H1 (cell line): ENCODE measurements around the gene ZMYND15. TPM values are rescaled to one million over a fixed set of nuclear protein-coding genes. Genes with fewer than 3 reads are reported as not detected.
"Not testable (repeated sequence)": the region's sequence is repeated elsewhere in the genome, so short reads cannot be mapped to it uniquely, and the experiment has no call there.

ENCODE experiments used
- CTCF ChIA-PET: fragments of 300-600 bp; sonication (Branson Sonifier 250); formaldehyde crosslinking; loops from one replicate; lab custom pipeline; 2021; ENCODE audit not compliant: partially characterized antibody; lab: Charles Lee
- POLR2A ChIA-PET: fragments of 300-600 bp; sonication (Branson Sonifier 250); formaldehyde crosslinking; loops from one replicate; lab custom pipeline; 2021; ENCODE audit warnings: inconsistent platforms; ENCODE audit not compliant: partially characterized antibody; lab: Charles Lee
- DNase-seq, 2 experiments: peaks; one replicate each; pipeline versions ENCODE4 v3.0.0 to v3.0.0-alpha.2; 2010 to 2022; ENCODE audit warnings: low spot score in 2 of 2, low read depth in 1 of 2, mixed read lengths in 1 of 2
- FAIRE-seq: peaks from 2 replicates; lab custom pipeline; 2011; peaks lifted over from hg19 to GRCh38; lab: Jason Lieb, UNC
- H2AFZ ChIP-seq: 2 replicates; pipeline ENCODE4 v1.8.1; 2012; ENCODE audit warnings: low read length, inconsistent platforms
- H2AK5ac ChIP-seq: 2 replicates; pipeline ENCODE4 v1.6.1; 2013; ENCODE audit warnings: low read depth, low read length
- H2BK120ac ChIP-seq: replicated peaks from 2 replicates; pipeline ENCODE3; 2013; ENCODE audit warnings: low read depth, low read length, inconsistent platforms
- H2BK12ac ChIP-seq: 2 replicates; pipeline ENCODE4 v1.6.1; 2013; ENCODE audit warnings: low read depth, low read length
- H2BK15ac ChIP-seq: 2 replicates; pipeline ENCODE4 v1.6.1; 2013; ENCODE audit warnings: low read length
- H2BK20ac ChIP-seq: 2 replicates; pipeline ENCODE4 v1.6.1; 2013; ENCODE audit warnings: low read length
- H2BK5ac ChIP-seq: 2 replicates; pipeline ENCODE4 v1.6.1; 2013; ENCODE audit warnings: low read depth, low read length
- H3K14ac ChIP-seq: 2 replicates; pipeline ENCODE4 v1.6.1; 2013; ENCODE audit warnings: inconsistent platforms; ENCODE audit not compliant: insufficient read length
- H3K18ac ChIP-seq: 2 replicates; pipeline ENCODE4 v1.6.1; 2013; ENCODE audit warnings: low read length; ENCODE audit errors: extremely low read depth
- H3K23ac ChIP-seq: 2 replicates; pipeline ENCODE4 v1.6.1; 2013; ENCODE audit warnings: inconsistent platforms; ENCODE audit not compliant: insufficient read length
- H3K23me2 ChIP-seq: 2 replicates; pipeline ENCODE4 v1.6.1; 2013; ENCODE audit warnings: low read depth, low read length
- H3K27ac ChIP-seq: 2 replicates; pipeline ENCODE4 v1.6.1; 2011; ENCODE audit warnings: low read depth, low read length, inconsistent platforms
- H3K27me3 ChIP-seq, 4 experiments: replicated peaks in 1 of 4; 1 replicate in 1 of 4; 2 replicates in 3 of 4; pipeline versions ENCODE4 v1.6.1 to v1.8.1; 2011 to 2013; ENCODE audit warnings: low read length in 3 of 4, mild to moderate bottlenecking in 3 of 4, inconsistent platforms in 2 of 4, mixed read lengths in 2 of 4, moderate library complexity in 1 of 4; ENCODE audit not compliant: control insufficient read depth in 3 of 4, insufficient read depth in 3 of 4; ENCODE audit errors: extremely low read depth in 1 of 4
- H3K36me3 ChIP-seq, 4 experiments: 2 replicates each; pipeline versions ENCODE4 v1.6.1 to v1.8.1; 2011 to 2013; ENCODE audit warnings: mild to moderate bottlenecking in 4 of 4, low read length in 3 of 4, moderate library complexity in 2 of 4, control low read depth in 1 of 4, inconsistent platforms in 1 of 4; ENCODE audit not compliant: insufficient read depth in 4 of 4, control insufficient read depth in 2 of 4
- H3K4ac ChIP-seq: replicated peaks from 2 replicates; pipeline ENCODE3; 2013; ENCODE audit warnings: low read length, low read depth, mixed read lengths, inconsistent platforms; ENCODE audit not compliant: insufficient read length
- H3K4me1 ChIP-seq, 4 experiments: replicated peaks in 1 of 4; 1 replicate in 1 of 4; 2 replicates in 3 of 4; pipeline versions ENCODE4 v1.6.1 to v1.8.1; 2011 to 2013; ENCODE audit warnings: low read length in 3 of 4, inconsistent platforms in 2 of 4, mixed read lengths in 1 of 4; ENCODE audit not compliant: insufficient read depth in 4 of 4, control insufficient read depth in 3 of 4
- H3K4me2 ChIP-seq, 2 experiments: 2 replicates each; pipeline versions ENCODE4 v1.6.1 to v1.8.1; 2011 to 2013; ENCODE audit warnings: low read depth in 2 of 2, low read length in 2 of 2, control low read depth in 1 of 2, inconsistent platforms in 1 of 2, mild to moderate bottlenecking in 1 of 2; ENCODE audit not compliant: insufficient read depth in 1 of 2
- H3K4me3 ChIP-seq, 4 experiments: fragments of 200-600, 300-600 bp in 1 of 4; sonication (generic), shearing (Covaris generic), sonication (Bioruptor Twin) in 1 of 4; 2 replicates each; pipeline versions ENCODE4 v1.5.1 to v1.8.1; 2011 to 2016; ENCODE audit warnings: low read length in 4 of 4, low read depth in 3 of 4, control low read depth in 2 of 4, inconsistent platforms in 2 of 4, mild to moderate bottlenecking in 2 of 4, mixed read lengths in 1 of 4, moderate library complexity in 1 of 4; ENCODE audit not compliant: insufficient read depth in 2 of 4; ENCODE audit errors: extremely low read depth in 1 of 4
- H3K56ac ChIP-seq: replicated peaks from 2 replicates; pipeline ENCODE3; 2013; ENCODE audit warnings: low read depth, mild to moderate bottlenecking, mixed read lengths, low read length, inconsistent platforms; ENCODE audit not compliant: insufficient read length
- H3K79me1 ChIP-seq: 2 replicates; pipeline ENCODE4 v1.6.1; 2013; ENCODE audit warnings: low read depth, low read length, control low read depth
- H3K79me2 ChIP-seq, 2 experiments: 2 replicates each; pipeline versions ENCODE4 v1.6.1 to v1.8.1; 2012 to 2013; ENCODE audit warnings: low read length in 2 of 2, mild to moderate bottlenecking in 2 of 2, inconsistent platforms in 1 of 2; ENCODE audit not compliant: insufficient read depth in 2 of 2, control insufficient read depth in 1 of 2
- H3K9ac ChIP-seq, 4 experiments: replicated peaks in 1 of 4; 1 replicate in 1 of 4; 2 replicates in 3 of 4; pipeline versions ENCODE4 v1.6.1 to v1.8.1; 2011 to 2013; ENCODE audit warnings: low read depth in 3 of 4, low read length in 3 of 4, control low read depth in 2 of 4, mild to moderate bottlenecking in 2 of 4, moderate library complexity in 2 of 4, inconsistent platforms in 1 of 4; ENCODE audit errors: extremely low read depth in 1 of 4
- H3K9me3 ChIP-seq, 2 experiments: 2 replicates each; pipeline versions ENCODE4 v1.6.1 to v1.8.1; 2012 to 2013; ENCODE audit warnings: mild to moderate bottlenecking in 2 of 2, moderate library complexity in 2 of 2, control low read depth in 1 of 2, inconsistent platforms in 1 of 2, low read depth in 1 of 2, low read length in 1 of 2, mixed read lengths in 1 of 2; ENCODE audit not compliant: insufficient read depth in 2 of 2
- H4K20me1 ChIP-seq, 2 experiments: replicated peaks in 1 of 2; 2 replicates each; pipeline versions ENCODE3 to v1.8.1; 2011 to 2013; ENCODE audit warnings: inconsistent platforms in 2 of 2, low read length in 2 of 2, mild to moderate bottlenecking in 1 of 2; ENCODE audit not compliant: insufficient read depth in 2 of 2, control insufficient read depth in 1 of 2
- H4K5ac ChIP-seq: 2 replicates; pipeline ENCODE4 v1.6.1; 2013; ENCODE audit warnings: low read length, low read depth, mixed read lengths, inconsistent platforms; ENCODE audit not compliant: insufficient read length
- H4K8ac ChIP-seq: 2 replicates; pipeline ENCODE4 v1.8.0; 2013; ENCODE audit warnings: mild to moderate bottlenecking, moderate library complexity, low read length, inconsistent platforms; ENCODE audit not compliant: insufficient read depth; ENCODE audit errors: extremely low read depth
- H4K91ac ChIP-seq: replicated peaks from 2 replicates; pipeline ENCODE3; 2013; ENCODE audit warnings: low read length, mixed read lengths, inconsistent platforms; ENCODE audit not compliant: insufficient read length
- RAD21 ChIP-seq, 2 experiments: IDR thresholded peaks in 1 of 2; conservative IDR thresholded peaks in 1 of 2; 2 replicates each; pipeline ENCODE4 v1.6.1; 2011; ENCODE audit warnings: low read depth in 2 of 2, low read length in 2 of 2, improper control_type of control experiment in 1 of 2, inconsistent platforms in 1 of 2, mild to moderate bottlenecking in 1 of 2, moderate library complexity in 1 of 2
- WGBS, 2 experiments: shearing (Covaris generic) in 1 of 2; methylation state at CpG; one replicate each; pipeline versions ENCODE4 v1.1.6 to v1.1.7; 2013 to 2015; ENCODE audit warnings: low lambda C conversion rate in 2 of 2, mixed read lengths in 2 of 2, inconsistent platforms in 1 of 2, low coverage in 1 of 2, missing lambda C conversion rate in 1 of 2; ENCODE audit not compliant: insufficient replicate concordance in 2 of 2, insufficient coverage in 1 of 2, insufficient read length in 1 of 2; ENCODE audit errors: extremely low coverage in 1 of 2, missing lambda C conversion rate in 1 of 2; 5-methylcytosine and 5-hydroxymethylcytosine counted together
- polyA plus RNA-seq, 7 experiments: library from polyadenylated mRNA; depleted of rRNA in 3 of 7; stranded (reverse) in 5 of 7; unstranded in 2 of 7; fragments of >200 nt in 5 of 7; fragments of 200-250 nt in 2 of 7; gene quantifications; 1 replicate in 5 of 7; 2 replicates in 1 of 7; 4 replicates in 1 of 7; pipeline versions ENCODE4 v1.2.1 to v1.2.3, GENCODE V29; 2011 to 2013; ENCODE audit warnings: missing spikeins in 2 of 7, mixed read lengths in 2 of 7
- total RNA-seq: library from RNA; stranded (reverse); fragmentation: NEBNext Ultra II Directional; extraction: Animal tissue kit (Norgen Biotek cat#: 25700); gene quantifications from 2 replicates; pipeline ENCODE4 v1.2.1, GENCODE V29; 2021
- TF ChIP-seq, protein P1 (sequence below), 3 experiments: IDR thresholded peaks; 1 replicate in 2 of 3; 2 replicates in 1 of 3; pipeline versions ENCODE4 v1.5.1 to v1.6.1; 2011; ENCODE audit warnings: low read length in 3 of 3, mild to moderate bottlenecking in 3 of 3, inconsistent platforms in 2 of 3, low read depth in 1 of 3, moderate library complexity in 1 of 3; ENCODE audit not compliant: insufficient read depth in 1 of 3; ENCODE audit errors: control extremely low read depth in 1 of 3

The ZMYND15 gene
- total and polyA plus RNA-seq, 2 of the 8 experiments (the other 6 are each of a cell fraction or from before 2014, with no cell fraction given): 0.53 to 0.58 TPM

DNA sequence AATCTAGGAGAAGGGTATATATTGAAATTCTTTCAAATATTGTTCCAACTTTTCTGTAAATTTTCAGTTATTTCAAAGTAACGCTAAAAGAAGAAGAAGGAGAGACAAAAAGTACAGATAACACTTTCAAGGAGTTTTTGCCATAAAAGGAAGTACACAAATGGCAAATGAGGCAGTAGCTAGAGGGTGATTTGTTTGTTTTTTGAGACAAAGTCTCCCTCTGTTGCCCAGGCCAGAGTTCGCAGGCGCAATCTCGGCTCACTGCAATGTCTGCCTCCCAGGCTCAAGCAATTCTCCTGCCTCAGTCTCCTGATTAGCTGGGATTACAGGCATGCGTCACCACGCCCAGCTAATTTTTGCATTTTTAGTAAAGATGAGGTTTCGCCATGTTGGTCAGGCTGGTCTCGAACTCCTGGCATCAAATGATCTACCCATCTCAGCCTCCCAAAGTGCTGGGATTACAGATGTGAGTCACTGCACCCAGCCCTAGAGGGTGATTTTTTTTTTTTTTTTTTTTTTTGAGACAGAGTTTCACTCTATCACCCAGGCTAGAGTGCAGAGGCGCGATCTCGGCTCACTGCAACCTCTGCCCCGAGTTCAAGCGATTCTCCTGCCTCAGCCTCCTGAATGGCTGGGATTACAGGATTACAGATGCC, 40.1 kb upstream of the ZMYND15 start:
- H2AFZ ChIP-seq, DNase-seq, FAIRE-seq, H3K4me3 ChIP-seq, H3K27ac ChIP-seq, H3K4me1 ChIP-seq, H3K4me2 ChIP-seq, H2BK12ac ChIP-seq, H2BK20ac ChIP-seq, H3K9me3 ChIP-seq, H4K91ac ChIP-seq, H3K4ac ChIP-seq, H3K18ac ChIP-seq, H3K27me3 ChIP-seq, H4K8ac ChIP-seq, H3K79me1 ChIP-seq, H3K36me3 ChIP-seq, H4K5ac ChIP-seq, H2BK5ac ChIP-seq, H3K23ac ChIP-seq, H2AK5ac ChIP-seq, H3K14ac ChIP-seq, H2BK15ac ChIP-seq, H3K9ac ChIP-seq, H3K56ac ChIP-seq, H3K23me2 ChIP-seq, H2BK120ac ChIP-seq: not testable (repeated sequence)
- peaks cover 47 to 93% of the 10 kb centered on the region in 2 experiments for H3K79me2 ChIP-seq
- H4K20me1 ChIP-seq: peaks cover 10 to 18% of the 10 kb centered on the region in 2 experiments
- TF ChIP-seq RAD21 (IDR thresholded peaks at IDR 0.05 in 1 of 2, conservative IDR thresholded peaks at IDR 0.05 in 1 of 2; ENCODE audit: low read depth in 2 of 2, low read length in 2 of 2): peak in 1 of 2 experiments; percentile 19; a peak in 1 of 4 replicates
- TF ChIP-seq, protein P1, sequence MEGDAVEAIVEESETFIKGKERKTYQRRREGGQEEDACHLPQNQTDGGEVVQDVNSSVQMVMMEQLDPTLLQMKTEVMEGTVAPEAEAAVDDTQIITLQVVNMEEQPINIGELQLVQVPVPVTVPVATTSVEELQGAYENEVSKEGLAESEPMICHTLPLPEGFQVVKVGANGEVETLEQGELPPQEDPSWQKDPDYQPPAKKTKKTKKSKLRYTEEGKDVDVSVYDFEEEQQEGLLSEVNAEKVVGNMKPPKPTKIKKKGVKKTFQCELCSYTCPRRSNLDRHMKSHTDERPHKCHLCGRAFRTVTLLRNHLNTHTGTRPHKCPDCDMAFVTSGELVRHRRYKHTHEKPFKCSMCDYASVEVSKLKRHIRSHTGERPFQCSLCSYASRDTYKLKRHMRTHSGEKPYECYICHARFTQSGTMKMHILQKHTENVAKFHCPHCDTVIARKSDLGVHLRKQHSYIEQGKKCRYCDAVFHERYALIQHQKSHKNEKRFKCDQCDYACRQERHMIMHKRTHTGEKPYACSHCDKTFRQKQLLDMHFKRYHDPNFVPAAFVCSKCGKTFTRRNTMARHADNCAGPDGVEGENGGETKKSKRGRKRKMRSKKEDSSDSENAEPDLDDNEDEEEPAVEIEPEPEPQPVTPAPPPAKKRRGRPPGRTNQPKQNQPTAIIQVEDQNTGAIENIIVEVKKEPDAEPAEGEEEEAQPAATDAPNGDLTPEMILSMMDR (IDR thresholded peaks at IDR 0.05; ENCODE audit: control extremely low read depth in 1 of 3, insufficient read depth in 1 of 3, low read depth in 1 of 3, low read length in 3 of 3): peak in 1 of 3 experiments; percentile 19; a peak in 1 of 4 replicates
- 88% methylated on average over 12 of the region's 13 CpGs; no CpG with 5 or more reads in 1 of the 2 experiments for WGBS, 2 experiments
- POLR2A ChIA-PET: interaction anchor here (0.7 to 1.3 kb wide), 2 partner anchors 21 to 250 kb away, joined by 3 to 6 read pairs; no protein-coding TSS in a partner anchor
- CTCF ChIA-PET: interaction anchor here (0.6 kb wide), 1 partner anchor 272 kb away, joined by 3 read pairs; no protein-coding TSS in a partner anchor
